DMS 273 (cell line): ENCODE results near the gene DNAAF3.
A peak's percentile ranks its signal among the peaks of the same experiment; 100 is the strongest.
"Not testable (repeated sequence)": the region's sequence is repeated elsewhere in the genome, so short reads cannot be mapped to it uniquely, and the experiment has no call there.

Experiments
- DNase-seq: peaks from one replicate; lab custom pipeline; 2025; ENCODE audit not compliant: unreplicated experiment; lab: John Stamatoyannopoulos, UW

DNAAF3 gene

DNA sequence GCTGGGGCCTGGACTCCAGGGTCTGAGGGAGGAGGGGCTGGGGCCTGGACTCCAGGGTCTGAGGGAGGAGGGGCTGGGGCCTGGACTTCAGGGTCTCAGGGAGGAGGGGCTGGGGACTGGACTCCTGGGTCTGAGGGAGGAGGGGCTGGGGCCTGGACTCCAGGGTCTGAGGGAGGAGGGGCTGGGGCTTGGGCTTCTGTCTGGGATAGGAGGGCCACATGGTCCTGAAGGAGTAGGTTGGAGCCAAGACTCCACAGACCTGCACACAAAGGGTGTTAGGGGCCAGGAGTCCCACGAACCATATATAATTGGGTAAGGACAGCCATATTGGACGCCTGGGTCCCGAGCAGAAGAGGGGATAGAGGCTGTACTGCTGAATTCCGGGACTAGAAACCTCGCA lies 10.6 kb downstream of the DNAAF3 start:
- not testable (repeated sequence) for DNase-seq

DNA sequence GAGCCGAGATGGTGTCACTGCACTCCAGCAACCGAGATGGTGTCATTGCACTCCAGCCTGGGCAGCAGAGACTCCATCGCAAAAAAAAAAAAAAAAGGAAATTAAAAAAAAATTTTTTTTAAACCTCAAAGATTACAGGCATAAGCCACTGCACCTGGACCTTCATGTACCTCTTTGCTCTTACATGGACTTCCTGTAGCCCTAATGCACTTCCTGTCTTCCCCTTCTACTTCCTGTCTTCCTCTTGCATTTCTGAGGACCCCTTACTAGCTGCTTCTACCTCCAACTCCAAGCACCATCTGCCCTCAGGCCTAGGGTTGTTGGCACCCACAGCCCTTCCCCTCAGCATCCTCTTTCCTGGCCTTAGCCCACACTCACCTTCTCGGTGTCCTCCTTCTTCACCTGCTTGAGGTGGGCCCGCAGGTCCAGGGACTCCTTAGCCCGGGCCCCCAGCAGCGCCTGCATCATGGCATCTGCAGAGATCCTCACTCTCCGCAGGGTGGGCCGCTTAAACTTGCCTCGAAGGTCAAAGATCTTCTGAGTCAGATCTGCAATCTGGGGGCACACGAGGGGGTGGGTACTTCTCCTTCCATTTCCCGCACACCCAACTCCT lies 12.7 kb downstream of the DNAAF3 start:
- no peak for DNase-seq

DNA sequence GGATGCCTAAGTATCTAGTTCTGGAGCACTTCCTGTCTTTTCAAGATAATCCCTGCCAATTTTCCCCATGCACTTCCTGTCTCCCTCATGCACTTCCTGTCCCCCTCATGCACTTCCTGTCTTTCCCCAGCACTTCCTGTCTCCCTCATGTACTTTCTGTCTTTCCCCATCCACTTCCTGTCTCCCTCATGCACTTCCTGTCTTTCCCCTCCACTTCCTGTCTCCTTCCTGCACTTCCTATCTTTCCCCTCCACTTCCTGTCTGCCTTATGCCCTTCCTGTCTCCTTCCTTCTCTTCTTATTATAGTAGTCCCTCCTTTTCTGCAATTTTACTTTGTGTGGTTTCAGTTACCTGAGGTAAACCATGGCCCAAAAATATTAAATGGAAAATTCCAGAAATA lies 14.4 kb downstream of the DNAAF3 start:
- peak; percentile 58 for DNase-seq

DNA sequence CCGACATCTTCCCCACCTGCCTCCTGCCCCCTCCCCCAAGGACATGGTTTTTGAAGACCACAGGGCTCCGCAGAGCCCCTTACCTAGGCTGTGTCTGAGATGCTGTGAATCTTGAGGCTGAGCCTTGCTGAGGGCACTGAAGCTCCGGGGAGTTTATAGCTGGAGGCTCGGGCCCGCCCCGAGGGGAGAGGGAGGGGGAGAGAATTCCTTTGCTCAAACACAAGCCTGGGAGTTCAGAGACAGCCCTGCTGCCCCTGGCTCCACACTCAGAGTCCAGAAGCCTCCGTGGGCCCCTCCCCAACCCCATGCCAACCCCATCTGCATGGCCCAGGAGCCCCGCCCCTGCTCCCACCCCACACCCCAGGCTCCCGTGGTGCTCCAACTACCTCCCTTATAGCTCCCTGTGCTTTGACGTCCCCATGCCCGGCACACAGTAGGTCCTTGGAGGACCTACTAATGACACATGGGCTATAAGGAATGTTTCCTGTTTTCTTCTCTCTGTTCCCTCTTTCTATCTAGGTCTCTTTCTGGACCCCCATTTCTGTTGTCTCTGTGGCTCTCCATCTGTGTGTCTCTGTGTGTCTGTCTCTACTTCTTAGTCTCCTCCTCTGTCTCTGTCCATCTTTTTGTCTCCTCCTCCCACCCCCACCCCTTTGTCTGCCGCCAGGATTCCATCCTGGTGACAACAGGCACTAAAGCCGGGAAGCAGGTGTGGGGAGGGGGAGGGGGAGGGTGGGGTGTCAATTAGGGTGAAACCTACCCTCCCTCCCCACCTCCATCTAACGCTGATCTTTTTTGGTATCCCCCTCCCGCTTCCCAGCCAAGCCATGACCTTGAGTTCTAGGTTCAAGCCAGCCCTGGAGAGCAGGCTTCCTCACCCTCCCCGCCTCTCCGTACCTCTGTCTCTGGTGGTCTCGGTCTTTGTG lies 17.1 kb downstream of the DNAAF3 start, which contains the start of gene TNNT1:
TSS of gene TNNT1 (minus strand) at position 129 of the 926 bp plus-strand sequence. CDS start 2,049 bp downstream, outside the sequence.
- DNase-seq: peak; percentile 30

DNA sequence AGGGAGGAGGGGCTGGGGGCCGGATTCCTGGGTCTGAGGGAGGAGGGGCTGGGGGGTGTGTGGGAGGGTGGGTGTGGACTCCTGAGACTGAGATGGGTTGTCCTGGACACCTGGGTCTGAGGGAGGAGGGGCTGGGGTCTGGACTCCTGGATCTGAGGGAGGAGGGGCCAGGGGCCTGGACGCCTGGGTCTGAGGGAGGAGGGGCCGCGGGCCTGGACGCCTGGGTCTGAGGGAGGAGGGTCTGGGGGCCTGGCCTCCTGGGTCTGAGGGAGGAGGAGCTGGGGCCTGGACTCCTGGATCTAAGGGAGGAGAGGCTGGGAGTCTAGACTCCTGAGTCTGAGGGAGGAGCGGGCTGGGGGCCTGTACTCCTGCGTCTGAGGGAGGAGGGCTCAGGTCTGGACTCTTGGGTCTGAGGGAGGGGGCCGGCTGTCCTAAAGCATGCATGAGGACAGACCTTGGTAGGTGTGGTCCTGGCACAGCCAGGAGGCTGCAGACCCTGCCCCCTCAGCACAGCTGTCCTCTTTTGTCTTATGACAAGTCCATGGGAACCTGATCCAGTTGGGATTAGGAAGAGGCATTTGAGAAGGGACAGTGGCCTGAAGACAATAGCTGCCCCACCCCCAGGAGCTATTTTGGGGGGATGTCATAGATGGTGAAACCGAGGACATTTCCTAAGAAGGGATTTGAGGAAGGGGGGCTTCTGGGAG lies 18.7 kb downstream of the DNAAF3 start:
- peak; percentile 52 for DNase-seq

DNA sequence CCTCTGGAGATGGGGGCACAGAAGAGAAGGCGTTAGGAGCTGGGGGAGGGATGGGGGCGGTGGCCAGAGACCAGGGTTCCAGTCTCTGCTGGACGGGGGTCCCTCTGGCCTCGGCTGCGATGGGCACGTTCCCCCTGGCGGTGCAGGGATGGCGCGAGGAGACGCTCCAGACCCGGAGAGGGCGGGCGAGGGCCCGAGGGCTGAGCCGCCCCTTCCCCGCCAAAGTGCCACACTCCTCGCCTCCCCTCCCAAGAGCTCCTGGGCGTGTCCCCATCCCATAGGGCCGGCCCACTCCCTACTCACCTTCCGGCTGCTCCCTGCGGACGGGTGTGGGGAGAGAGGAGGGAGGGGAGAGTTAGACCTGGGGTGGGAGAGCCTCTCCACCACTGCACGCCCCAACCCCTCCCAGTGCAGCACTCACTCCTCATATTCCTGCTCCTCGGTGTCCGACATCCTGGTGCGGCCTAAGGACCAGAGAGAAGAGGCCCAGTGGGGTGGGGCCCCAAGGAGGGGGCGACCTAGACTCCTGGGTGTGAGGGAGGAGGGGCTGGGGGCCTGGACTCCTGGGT lies 19.6 kb downstream of the DNAAF3 start:
- DNase-seq: peak; percentile 61

DNA sequence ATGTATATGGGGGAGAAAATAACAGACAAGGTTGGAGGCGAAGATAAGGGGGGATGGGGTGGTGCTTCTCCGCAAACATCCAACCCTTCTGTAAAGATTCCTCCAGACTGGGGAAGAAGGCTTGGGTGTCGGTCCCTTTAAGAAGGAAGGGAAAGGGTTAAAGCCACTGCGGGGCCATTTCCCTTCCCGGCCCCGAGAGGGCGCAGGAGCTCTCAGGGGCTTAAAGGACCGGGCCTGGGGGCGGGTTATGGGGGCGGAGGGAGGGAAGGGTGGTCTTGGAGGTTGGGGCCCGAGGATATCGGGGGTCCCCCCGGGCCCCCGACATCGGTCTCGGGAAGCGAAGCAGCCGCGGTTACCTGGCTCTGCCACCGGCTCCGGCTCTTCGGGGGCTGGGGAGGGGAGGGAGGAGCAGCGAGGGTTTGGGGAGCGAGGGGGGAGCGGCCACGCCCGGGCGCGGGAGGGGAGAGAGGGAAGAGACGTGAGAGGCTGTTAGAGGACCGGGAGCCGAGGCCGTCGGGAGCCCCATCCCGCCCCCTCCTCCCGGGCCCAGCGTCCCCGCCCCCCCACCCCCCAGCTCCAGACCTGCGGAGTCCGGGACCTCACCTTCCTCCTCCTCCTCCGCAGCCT lies 20.2 kb downstream of the DNAAF3 start:
- DNase-seq: peak; percentile 66

DNA sequence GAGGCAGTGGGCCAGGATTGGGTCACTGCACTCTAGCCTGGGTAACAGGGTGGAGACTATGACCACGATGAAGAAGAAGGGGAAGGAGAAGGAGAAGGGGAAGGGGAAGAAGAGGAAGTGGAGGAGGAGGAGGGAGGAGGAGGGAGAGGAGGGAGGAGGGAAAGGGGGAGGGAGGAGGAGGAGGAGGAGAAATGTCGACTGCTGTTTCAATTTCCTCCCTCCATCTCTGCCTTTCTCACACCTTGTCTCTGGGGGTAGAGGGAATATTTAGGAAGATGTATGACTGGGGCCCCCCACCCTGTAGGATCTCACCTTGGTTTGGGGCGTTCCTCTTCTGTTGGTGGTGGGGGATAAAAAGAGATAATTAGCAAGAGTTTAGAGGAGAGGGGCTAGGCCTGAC lies 21.2 kb downstream of the DNAAF3 start:
- DNase-seq: no peak

DNA sequence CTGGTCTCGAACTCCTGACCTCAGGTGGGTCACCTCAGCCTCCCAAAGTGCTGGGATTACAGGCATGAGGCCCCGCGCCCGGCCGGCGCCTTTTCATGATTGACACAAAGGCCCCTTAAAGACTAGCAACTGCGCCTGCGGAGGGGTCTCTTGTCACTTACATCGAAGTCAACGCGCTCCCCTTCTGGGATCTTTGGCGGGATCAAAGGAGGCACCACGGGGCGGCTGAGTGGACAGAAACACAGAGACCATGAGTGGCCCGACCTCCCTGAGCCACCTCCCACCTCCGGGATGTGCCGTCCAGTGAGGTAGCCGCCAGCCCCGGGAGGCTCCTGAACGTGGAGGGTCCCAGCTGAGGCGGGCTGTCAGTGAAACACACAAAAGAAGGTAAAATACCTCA lies 24.7 kb downstream of the DNAAF3 start:
- no peak for DNase-seq

DNA sequence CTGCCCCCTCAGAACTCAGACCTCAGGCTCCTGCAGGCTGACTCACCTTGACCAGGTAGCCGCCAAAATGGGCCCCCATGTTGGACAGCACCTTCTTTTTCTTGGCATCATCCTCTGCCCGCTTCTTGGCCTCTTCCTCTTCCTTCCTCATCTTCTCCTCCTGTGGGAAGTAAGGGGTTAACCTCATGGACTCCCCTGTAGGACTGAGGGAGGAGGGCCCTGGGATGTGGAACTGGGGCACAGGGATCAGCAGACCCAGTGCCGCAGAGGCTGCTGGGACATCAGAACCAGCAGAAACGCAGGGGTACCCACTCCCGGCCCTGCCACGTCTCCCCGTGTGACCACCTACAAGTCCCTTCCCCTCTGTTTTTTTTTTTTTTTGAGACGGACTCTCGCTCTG lies 28.5 kb downstream of the DNAAF3 start:
- DNase-seq: no peak

DNA sequence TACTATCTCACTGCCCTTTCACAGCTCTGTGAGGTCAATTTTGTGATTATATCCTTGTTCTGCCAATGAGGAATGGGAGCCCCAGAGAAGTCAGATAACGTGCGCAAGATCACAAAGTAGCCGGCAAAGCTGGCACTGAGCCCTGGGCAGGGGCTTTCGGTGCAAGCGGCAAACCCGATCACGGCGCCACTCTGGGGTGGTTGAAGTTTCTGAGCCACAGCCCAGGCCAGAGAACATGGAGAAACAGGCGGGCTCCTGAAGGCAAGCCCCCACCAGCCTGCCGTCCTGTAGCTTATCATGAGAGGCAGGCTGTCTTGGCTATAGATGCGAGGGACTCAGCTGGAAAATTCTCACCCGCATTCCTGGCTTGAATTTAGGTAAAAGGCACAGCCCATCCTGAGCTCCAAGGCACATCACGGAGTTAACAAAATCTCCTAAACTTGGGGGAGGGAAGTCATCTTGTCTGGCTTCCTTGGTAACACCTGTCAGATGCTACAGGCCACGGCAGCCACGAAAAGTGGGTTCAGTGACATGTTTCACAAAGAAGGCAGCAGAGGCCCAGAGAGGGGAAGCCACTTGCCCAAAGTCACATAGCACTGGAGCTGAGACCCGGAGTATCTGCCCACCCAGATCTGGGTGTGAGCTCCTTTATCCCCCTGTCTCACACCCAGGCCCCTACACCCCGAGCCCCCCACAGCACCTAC lies 29.9 kb downstream of the DNAAF3 start:
- DNase-seq: no peak

DNA sequence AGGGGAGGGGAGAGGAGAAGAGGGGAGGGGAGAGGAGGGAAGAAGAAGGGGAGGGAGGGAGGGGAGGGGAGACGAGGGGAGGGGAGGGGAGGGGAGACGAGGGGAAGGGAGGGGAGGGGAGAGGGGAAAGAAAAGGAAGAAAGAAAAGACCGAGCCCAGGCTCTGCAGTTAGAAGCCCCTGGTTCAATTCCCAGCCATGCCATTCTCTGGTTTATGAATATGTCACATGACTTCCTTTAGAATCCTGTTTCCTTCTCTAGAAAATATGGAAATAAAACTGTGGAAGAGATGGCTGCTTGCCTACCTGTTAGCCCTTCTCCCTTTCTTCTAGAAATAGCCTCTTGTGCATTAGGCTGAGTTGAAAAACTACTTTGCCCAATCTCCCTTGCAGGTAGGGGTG lies 31.7 kb downstream of the DNAAF3 start:
- no peak for DNase-seq

DNA sequence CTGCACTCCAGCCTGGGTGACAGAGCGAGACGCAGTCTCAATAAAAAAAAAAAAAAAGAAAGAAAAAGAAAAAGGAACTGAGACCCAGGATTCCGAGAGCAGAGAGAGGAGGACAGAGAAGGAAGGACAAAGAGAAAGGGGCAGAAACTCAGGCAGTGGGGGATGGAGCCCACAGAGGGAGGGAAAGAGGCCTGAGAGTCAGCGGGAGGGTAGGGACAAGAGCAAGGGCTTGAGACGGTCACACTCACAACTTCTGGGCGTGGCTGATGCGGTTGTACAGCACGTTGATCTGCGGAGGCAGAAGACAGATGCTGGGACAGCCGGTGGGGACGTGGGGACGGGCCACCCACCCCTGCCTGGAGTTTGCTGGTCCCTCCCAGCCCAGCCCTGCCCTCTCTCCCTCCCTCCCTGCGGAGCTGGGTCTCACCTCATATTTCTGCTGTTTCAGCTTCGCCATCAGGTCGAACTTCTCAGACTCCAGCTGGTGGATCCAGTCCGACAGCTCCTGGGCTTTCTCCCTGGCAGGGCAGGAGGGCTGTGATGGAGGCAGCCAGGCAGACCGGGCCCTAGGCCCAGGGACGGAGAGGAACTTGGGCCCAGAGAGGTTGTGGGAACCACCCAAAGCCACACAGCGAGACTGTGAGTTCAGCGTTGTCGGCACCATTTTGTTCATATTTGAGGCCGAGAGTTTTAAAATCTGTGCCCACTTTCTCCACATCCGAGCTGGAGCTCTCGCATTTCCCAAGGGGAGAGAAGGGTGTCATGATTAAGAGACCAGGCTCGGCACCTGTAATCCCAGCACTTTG lies 32.6 kb downstream of the DNAAF3 start:
- DNase-seq: peak; percentile 57

DNA sequence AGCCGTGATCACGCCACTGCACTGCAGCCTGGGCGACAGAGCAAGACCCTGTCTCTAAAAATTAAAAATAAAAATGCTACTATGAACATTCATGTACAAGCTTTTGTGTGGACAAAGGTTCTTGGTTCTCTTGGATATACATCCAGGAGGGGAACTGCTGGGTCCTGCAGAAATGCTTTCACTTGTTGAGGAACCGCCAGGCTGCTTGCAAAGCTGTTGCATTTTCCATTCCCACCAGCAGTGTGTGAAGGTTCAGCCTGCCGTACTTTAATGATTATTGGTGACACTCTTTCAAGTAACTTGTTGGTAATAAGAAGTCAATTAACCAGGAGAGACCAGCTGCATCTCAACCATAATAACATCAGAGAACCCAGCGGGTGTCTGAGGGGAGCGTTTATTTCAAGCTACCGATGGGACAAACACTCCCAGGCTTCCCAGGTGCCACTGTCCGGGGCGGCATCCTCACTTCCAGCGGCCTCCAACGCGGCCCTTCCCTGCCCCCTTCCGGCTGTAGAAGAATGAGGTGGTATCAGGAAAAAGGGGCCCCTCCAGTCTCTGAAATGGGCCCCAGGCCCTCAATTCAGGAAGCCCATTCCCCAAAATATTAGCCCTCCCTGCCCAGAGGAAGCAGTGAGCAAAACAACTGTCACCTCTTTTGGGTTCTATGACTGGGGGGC lies 33.8 kb downstream of the DNAAF3 start:
- DNase-seq: peak; percentile 60

DNA sequence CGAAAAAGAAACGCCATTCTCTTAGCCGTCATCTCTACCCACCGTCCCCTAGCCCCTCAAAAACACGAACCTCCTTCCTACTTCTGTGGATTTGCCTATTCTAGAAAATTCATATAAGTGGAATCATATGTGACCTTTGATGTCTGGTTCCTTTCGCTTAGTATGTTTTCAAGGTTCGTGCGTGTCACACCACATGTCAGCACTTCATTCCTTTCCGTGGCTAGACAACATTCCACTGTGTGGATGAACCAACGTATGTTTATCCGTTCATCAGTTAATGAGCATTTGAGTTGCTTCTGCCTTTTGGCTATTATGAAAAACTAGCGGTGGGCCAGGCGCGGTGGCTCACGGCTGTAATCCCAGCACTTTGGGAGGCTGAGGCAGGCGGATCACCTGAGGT lies 35.0 kb downstream of the DNAAF3 start:
- DNase-seq: no peak

DNA sequence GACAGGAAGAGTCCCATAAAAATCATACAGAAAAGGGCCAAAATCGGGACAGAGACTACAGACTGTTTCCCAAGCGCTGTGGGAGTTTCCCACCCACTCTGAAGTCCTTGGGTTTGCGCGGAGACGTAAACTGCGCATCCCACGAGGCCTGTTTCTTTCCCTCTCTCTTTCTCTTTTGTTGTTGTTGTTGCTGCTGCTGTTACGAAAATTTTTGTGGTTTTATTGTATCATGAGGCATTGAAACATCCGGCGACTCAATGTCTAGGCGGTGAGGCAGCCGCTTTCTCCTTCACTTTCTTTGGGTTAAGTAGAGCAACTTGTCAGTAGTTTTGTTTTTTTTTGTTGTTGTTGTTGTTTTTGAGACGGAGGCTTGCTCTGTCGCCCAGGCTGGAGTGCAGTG lies 47.4 kb downstream of the DNAAF3 start:
- no peak for DNase-seq

DNA sequence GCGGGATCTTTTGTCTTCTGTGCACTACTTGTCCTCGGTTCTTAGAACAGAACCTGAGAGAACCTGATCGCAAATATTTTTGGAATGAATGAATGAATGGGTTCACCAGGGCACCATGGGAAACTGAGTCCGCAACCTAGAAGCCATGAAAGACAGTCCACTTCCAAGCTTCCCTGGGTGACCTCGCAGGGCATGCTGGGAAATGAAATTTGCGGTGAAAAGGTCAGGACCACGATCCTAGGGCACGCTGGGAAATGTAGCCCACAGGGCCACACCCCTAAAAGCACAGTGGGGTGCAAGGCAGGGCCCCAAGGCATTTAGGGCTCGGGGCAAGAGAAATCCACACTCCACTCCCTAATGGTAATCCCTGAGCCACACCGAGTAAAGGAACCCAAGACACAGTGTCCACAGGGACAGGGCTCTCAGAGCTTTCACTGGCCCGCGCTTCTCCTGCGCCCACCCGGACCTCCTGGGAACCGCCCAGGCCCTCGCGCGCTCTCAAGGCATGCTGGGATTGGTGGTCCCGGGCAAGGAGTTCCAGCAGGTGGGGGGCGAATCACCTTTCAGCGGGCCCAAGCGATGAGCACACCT lies 47.9 kb downstream of the DNAAF3 start:
- no peak for DNase-seq

DNA sequence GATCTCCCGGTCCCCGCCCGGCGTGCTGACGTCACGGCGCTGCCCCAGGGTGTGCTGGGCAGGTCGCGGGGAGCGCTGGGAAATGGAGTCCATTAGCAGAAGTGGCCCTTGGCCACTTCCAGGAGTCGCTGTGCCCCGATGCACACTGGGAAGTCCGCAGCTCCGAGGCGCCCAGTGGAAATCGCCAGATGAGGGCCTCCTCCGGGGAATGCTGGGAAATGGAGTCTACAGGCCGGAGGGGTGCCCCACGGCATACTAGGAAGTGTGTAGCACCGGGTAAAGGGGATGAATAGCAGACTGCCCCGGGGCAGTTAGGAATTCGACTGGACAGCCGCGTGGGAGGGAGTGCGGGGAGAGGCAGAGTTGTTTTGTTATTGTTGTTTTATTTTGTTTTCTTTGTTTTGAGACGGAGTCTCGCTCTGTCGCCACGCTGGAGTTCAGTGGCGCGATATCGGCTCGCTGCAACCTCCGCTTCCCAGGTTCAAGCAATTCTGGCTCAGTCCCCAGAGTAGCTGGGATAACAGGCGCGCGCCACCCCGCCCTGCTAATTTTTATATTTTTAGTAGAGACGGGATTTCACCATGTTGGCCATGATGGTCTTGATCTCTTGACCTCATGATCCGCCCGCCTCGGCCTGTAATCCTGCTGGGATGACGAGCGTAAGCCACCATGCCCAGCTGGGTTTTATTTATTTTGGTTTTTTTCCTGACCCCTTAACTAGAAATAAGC lies 48.6 kb downstream of the DNAAF3 start:
- peak; percentile 99 for DNase-seq
